ENCODE measurements around the gene TBX10.

DNA sequence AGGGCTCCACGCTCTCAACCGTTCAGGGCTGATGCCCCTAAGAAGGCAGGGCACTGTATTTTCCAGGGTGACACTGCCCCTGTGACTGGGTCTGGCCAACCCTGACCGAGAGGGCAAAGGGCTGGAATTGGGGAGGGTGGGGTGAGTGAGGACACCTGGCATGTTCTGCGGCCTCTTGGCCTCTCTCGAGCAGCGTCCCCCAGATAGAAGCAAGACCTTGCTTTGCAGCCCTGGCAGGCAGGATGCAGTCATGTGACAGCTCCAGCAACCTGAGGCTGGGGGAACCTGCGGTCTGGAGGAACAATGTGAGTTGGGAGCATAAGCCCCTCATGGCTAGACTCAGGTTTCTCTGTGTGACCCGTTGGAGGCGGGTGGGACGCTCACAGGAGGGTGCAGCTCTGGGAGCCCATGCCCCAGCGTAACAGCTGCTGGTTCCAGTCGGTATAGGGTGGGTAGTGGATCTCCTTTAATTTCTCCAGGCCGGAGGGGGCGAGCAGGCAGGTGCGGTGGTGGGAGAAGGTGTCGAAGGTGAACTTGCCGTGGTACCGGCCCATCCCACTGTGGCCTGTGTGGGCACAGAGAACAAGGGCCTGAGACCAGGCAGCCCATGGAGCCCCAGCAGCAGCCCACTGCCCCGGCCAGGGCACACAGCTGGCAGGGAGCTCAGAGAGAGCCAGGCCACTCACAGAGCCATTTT is 23.4 kb upstream of the TBX10 start:
- TF ChIP-seq, protein P1, sequence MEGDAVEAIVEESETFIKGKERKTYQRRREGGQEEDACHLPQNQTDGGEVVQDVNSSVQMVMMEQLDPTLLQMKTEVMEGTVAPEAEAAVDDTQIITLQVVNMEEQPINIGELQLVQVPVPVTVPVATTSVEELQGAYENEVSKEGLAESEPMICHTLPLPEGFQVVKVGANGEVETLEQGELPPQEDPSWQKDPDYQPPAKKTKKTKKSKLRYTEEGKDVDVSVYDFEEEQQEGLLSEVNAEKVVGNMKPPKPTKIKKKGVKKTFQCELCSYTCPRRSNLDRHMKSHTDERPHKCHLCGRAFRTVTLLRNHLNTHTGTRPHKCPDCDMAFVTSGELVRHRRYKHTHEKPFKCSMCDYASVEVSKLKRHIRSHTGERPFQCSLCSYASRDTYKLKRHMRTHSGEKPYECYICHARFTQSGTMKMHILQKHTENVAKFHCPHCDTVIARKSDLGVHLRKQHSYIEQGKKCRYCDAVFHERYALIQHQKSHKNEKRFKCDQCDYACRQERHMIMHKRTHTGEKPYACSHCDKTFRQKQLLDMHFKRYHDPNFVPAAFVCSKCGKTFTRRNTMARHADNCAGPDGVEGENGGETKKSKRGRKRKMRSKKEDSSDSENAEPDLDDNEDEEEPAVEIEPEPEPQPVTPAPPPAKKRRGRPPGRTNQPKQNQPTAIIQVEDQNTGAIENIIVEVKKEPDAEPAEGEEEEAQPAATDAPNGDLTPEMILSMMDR (IDR thresholded peaks at IDR 0.05) = no peak
- TF ChIP-seq POLR2A (IDR thresholded peaks at IDR 0.05) = no peak
